Measurements from ENCODE around the gene CXCR1. TPM values are rescaled to one million over a fixed set of nuclear protein-coding genes. Genes with fewer than 3 reads are reported as not detected.
"Not testable (repeated sequence)": the region's sequence is repeated elsewhere in the genome, so short reads cannot be mapped to it uniquely, and the experiment has no call there.

Gene CXCR1
- total RNA-seq, 1 donor from 2014 or later, result not detected

DNA sequence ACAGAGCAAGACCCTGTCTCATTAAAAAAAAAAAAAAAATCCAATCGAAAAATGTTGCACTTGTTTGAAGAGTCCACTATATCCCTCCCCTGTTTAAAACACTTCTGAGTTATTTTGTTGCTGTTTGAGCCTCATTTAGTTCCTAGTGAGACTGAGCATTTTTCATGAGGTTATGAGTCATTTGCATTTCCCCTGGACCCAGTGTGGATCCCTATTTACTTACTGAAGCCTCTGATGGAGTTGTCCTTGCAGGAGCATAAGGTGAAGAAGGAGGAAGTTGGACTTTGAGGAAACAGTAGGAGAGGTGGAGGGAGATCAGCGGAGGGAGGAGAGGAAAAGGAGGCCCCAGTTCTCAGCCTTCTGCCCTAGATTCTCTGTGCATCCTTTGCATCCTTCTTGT lies 5.1 kb downstream of the CXCR1 start:
- DNase-seq (ENCODE audit: low read depth), result no peak

DNA sequence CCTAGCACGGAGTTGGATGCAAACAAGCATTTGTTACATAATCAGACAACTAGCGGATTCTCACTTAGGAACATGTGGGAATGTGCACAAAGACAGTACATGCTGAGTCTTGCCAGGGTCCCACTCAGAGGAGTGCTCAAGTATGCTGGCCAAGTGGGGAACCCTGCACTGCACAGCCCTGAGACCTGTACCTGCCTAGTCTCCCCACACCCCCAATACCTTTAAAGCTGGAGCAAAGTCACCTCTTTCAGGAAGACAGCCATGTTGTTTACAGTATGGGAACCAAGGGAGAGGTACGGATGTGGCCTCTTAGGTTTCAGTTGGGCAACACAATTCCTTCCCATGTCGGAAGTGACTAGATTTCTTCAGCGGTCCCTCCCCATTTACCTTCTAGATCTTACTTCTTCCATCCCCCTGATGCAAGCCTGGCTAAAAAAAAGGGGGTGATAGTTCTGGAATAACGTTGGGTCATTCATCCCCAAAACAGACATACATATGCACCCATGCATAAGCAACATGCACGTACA lies 10.7 kb downstream of the CXCR1 start:
- DNase-seq (ENCODE audit: low read depth), result no peak

DNA sequence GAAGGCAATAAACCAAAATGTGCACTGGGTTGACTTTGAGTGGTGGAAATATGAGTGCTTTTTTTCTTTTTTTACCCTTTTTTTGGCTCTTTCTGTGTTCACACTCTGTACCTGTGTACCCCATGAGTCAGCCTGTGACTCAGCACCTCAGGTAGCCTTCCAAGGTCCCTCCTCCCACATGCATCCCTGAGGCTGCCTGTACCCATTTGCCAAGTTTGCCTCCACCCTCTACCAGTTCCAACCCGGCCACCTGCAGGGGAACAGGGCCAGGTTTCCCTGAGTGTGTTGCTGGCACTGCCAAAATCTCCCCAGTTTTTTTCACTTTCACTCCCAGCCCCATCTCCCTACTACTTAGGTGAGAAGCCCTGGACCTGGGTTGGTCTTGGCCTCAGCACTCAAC lies 14.0 kb downstream of the CXCR1 start:
- DNase-seq (ENCODE audit: low read depth), result peak; percentile 9

DNA sequence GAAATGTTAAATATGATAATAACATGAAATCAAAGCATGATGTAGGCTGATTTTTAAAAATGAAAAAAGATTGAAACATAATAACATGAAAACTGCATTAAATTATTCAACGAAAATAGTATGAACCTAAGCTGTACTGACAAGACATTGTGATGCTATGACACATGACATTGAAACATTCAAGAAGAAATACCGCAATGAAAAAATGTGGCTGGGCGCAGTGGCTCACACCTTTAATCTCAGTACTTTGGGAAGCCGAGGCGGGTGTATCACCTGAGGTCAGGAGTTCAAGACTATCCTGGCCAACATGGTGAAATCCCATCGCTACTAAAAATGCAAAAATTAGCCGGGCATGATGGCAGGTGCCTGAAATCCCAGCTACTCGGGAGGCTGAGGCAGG lies 14.6 kb downstream of the CXCR1 start:
- no peak for DNase-seq (ENCODE audit: low read depth)

DNA sequence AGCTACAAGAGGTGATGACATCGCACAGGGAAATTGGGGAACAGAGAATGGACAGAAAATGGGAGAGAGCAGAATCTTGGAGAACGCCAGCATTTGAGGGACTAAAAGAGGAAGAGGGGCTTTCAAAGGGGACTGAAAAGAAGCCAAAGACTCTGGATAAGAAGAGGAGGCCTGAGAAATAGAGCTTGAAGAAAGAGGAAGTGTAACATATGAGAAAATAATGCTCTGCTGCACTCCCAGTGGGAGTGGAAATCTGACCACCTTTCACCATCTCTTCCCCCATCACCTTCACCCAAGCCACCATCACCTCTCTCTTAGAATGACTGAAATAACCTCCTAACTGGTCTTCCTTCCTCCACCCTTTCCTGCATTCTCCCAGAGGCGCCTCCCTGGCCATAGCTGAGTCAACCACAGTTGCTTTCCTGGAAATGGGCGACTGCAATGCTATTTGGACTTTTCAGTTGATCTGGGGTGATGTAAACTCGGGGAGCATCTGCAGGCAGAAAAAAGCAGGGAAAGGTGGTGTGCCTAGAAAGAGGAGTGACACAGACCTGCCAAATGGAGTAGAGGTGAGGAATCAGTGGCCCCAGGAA lies 16.8 kb downstream of the CXCR1 start:
- no peak for DNase-seq (ENCODE audit: low read depth)

DNA sequence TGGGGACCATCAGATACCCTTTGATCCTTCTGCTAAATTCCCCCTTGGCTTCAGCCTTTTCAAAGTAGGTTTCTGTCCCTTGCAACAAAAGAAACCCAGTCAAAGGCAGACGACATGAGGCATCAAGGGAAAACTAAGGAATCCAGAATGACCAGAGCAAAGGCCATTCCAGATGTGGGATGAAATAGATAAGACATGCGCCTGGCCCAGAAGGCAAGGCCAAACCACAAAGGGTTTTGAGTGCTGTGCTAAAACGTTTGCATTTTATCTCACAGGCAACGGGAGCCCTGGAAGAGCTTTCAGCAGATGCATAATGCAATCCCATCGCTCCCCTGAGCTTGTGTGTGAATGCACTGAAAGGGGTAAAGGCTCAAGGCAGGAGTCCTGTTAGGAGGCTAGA lies 17.7 kb downstream of the CXCR1 start:
- no peak for DNase-seq (ENCODE audit: low read depth)

DNA sequence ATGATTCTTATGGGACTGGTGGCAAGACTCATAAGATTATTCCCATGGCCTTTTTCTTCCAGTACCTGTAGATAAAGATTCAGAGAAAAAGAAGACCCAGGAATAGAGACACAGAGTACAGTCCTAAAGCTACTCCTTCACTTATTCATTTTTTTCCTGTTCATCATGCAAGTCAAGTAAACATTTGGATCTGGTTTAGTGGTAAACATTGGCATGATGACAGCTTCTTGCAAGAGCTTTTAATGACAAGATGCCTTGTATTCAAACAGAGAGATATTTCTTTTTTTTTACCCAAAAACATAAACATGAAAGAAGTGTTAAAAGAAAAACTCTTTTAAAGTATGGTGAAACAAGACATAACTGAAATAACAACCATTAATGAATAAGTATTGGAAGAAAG lies 20.7 kb downstream of the CXCR1 start:
- DNase-seq (ENCODE audit: low read depth), result no peak

DNA sequence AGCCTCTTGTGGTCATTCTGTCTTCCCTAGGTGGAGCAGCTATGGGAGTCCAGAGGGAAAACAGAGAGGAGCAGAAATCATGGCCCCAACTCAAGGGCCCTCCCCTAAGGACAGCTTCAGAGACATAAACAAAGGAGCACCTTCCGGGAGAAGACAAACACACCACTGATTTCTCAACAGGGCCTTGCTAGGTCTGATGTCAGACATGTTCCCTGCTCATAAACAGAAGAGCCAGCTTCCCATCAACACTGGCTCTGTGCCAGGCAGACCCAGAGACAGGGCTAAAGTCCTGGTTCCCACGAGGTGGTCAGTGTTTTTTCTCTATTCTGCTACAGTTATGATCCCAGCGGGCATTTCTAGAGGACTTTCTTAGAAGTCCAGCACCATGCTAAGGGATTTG lies 21.6 kb downstream of the CXCR1 start:
- no peak for DNase-seq (ENCODE audit: low read depth)

DNA sequence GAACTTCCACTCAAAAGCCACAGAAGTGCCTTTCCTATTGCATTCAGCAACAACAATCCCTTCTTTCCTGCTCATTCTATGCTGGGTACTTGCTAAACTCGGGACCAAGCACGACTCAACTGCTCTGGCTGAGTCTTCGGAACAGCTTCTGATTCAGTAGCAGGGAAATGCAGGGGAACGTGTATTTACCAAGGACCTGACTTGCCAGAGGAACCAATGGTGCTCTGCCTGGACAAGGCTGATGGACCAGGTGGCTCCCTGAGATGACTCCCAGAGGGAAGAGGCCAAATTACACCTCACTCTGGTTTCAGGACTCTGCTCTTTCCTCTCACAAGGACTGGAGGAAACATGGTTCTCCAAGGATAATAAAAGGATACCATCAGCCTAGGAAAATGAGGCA lies 28.7 kb downstream of the CXCR1 start:
- DNase-seq (ENCODE audit: low read depth), result no peak

DNA sequence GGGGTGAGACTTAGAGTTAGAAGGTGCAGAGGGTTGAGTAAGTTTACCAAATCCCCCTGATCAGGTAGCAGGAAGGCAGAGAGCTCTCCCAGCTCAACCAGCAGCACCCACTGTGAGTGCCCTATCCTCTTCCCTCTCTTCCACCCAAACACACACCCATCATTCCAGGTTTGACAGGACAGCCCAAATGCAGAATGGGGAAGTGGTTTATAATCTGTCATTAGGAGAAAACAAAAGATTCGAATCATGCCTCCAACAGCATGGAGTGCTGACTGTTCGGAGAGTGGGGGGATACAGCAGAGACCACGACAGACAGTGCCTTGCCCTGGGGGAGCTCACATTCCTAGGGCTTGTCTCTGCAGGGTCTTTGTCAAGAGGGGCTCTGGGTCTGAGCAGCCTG lies 29.2 kb downstream of the CXCR1 start:
- no peak for DNase-seq (ENCODE audit: low read depth)

DNA sequence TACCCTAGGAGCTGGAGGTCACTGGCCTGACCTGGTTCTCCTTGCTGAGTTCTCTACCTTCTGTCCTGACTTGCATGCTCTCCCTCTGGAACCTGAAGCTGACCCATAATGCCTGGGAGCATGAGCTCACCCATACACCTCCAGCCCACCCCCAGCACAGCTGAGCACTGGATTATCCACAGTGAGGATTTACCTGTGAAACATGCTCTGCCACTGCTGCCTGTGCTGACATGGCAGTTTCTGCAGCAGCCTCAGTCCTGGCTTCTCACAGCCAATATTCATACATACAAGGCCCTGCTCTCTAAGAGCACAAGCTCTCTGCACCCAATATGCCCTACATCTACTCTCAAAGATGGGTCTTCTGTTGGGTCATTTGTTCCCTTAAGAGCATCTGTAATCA lies 35.9 kb downstream of the CXCR1 start:
- no peak for DNase-seq (ENCODE audit: low read depth)

DNA sequence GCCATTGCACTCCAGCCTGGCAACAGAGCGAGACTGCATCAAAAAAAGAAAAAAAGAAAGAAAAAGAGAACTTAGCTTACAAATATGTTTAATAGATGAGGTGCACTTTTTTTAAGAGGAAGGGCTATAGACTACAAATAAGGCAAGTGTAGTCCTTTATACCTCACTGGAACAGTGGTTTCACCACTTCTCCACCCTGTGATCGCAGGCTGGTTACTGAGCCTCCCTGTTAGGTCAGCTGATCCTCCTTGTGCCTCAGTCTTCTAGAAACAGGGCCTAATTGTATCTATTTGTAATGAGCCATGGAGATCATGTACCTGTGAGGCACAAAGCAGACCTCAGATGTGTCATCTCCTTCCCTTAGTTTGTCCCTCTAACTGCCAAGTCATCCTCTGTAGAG lies 36.4 kb downstream of the CXCR1 start:
- no peak for DNase-seq (ENCODE audit: low read depth)

DNA sequence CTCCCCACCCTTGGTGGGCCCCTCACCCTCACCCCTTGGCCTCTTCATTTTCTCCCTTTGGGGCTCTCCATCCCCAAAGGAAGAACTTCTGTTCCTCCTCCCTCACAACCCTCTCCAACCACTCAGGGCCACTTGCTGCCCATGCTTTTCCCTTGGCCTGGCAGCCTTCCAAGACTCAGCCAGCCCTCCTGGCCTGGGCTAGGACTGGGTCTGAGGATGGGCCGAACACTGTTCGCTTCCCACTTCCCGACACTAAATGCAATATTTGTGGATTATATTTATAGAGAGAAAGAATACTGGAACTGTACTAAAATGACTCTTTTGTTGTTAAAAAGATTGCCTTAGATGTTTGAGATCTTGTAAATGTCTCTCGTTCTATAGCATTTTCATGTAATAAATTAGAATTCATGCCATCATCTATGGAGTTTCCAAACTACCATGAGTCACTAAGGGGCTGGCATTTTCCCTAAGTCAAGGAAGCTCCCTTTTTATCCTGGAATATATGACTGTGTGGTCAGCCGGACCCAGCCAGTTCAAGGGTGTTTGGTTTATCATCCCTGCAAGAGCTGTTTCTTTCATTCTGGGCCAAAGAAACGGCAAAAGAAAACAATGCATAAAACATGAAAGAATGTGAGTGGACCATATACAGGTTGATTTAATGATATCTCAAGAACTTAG lies 37.2 kb downstream of the CXCR1 start:
- DNase-seq (ENCODE audit: low read depth), result peak; percentile 33

DNA sequence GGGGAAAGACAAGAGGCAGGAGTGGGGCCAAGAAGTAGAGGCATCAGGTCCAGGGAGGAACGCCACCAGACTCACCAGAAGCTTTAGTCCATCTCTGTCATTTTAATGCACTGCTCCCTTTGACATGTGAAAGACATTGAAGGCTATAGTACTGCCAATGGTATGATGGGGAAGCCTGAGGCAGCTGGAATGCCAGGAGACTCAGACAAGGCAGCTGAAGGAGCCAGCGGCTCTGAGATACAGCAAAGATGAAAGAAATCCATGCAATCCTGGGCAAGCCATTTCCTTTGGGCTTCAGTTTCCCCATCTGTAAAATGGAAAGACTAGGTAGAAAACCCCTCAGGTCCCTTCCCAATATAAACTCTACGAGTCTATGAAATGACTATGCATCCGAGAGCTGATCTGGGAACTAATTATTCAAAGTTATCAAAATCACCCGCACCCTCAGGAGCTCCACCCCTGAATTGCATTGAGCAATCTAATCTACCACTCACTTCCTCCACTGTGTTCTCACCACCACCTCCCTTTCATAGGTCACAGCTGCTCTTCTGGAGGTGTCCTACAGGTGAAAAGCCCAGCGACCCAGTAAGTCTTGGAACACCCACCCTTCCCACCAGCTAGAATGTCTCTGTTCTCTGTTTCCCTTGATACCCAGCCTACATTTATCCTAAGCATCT lies 37.8 kb downstream of the CXCR1 start:
- DNase-seq (ENCODE audit: low read depth), result no peak

DNA sequence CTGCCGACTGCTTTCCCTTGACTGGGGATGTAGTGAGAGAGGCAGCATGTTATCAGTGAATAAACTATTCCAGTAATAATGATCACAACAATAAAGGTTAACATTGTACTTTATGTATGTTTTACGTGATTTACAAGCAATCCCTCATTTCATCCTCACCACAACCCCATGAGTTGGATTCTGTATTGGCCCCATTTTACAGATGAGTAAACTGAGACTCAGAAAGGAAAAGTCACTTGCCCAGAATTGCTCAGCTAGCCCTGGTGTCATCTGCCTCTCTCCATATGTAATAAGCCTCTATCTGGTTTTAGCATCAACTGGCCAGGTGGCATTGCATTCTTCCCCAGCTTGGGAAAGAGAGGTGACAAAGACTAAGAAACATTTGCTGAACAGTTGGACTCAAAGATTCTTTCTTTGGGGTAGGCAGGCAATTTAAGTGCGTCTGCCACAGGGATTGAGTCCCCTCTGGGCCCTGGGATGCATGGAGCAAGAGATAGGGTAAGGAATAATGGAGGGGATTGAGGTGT lies 38.8 kb downstream of the CXCR1 start:
- DNase-seq (ENCODE audit: low read depth), result no peak

DNA sequence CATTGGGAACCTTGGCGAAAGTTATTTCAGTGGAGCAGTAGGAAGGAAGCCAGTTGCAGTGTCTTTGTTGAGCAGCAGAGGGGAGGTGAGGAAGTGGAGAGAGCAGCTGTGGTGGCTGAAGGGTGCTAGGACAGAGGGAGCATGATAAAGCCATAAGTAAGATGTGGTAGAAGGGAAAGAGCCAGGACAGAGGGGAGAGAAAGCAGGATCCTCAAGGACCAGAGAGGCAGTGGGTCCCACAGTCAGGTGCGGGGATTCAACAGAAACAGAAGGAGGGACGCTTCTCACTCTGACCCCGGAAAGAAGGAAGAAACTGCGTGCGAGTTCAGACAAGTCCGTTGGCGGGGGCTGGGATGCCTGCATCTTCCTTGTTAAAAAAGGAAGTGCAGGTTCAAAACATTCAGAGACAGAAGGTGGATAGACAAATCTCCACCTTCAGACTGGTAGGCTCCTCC lies 41.1 kb downstream of the CXCR1 start, which contains the start of gene CXCR2:
Gene CXCR2 (plus strand): TSS at position 403 of the 455 bp plus-strand sequence. CDS start 8,774 bp downstream, outside the sequence.
- no peak for DNase-seq (ENCODE audit: low read depth)

DNA sequence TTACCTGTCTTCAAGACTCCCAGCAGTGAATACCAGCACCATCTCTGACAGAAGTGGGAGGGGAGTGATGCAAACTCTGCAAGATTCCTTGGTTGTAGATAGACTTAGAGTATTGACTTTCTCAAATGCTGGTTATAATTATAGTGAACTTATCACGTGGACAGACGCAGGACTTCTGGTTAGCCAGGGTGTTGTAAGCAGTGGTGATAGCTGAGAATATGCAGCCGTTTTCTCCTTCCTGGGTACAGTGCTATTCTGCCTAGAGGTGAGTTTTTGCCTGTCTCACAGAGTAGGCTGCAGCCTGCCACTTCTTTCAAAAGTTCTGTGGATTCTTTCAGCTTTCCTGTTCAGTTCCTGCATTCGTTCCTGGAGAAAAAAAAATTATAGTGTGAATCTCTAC lies 41.7 kb downstream of the CXCR1 start:
- DNase-seq (ENCODE audit: low read depth), result no peak

DNA sequence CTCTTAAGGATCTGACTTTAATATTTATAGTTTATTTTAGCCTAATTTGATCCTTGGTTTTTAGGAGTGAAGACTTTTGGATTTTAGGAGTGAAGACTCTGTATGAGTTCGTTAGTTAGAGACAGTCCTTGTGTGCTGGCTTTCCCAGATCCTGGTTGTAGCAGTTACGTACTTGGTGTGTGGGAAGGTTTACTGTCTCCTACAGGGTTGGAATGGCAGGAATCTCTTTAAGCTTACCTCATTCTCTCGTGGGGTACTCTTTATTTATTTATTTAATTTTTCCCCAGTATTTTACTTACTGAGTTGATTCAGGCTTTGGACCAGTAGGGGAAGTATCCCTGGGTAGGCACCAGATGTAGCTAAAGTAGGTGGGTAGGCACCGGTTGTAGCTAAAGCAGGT lies 42.8 kb downstream of the CXCR1 start:
- DNase-seq (ENCODE audit: low read depth), result no peak

DNA sequence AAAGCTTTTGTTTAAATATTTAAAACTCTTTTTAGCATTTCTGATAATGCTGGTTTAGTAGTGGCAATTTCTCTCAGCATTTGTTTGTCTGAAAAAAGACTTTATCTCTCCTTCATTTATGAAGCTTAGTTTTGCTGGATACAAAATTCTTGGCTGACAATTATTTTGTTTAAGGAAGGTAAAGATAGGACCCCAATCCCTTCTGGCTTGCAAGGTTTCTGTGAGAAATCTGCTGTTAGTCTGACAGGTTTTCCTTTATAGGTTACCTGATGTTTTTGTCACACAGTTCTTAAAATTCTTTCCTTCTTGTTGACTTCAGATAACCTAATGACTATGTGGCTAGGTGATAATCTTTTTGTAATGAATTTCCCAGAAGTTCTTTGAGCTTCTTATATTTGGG lies 44.5 kb downstream of the CXCR1 start:
- not testable (repeated sequence) for DNase-seq (ENCODE audit: low read depth)

DNA sequence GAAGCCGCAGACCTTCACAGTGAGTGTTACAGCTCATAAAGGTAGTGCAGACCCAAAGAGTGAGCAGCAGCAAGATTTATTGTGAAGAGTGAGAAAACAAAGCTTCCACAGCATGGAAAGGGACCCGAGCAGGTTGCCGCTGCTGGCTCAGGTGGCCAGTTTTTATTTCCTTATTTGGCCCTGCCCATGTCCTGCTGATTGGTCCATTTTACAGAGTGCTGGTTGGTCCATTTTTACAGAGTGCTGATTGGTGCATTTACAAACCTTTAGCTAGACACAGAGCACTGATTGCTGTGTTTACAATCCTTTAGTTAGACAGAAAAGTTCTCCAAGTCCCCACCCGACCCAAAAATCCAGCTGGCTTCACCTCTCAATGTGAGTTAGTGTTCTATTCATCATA lies 45.0 kb downstream of the CXCR1 start:
- not testable (repeated sequence) for DNase-seq (ENCODE audit: low read depth)

Data from renal cortical epithelial cell (primary cell).